ENCODE data around the gene AGO1. TPM values are rescaled to one million over a fixed set of nuclear protein-coding genes. Genes with fewer than 3 reads are reported as not detected.

AGO1 gene
- total RNA-seq, 1 donor from 2014 or later = 18.8 TPM

DNA sequence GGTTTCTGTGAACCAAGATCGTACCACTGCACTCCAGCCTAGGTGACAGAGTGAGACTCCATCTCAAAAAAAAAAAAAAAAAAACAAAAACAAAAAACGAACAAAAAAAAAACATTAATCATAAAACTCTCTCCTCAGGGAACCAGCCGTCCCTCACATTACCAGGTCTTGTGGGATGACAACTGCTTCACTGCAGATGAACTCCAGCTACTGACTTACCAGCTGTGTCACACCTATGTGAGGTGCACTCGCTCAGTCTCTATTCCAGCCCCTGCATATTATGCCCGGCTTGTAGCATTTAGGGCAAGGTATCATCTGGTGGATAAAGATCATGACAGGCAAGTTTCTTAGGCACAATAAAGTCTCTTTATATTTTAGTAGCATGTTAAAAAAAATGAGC, 32.3 kb upstream of the AGO1 start:
- intact Hi-C loops (cut with micrococcal nuclease) = no loop called here
- Histone ChIP-seq H3K27ac (replicated peaks) (peak overlapping the region; percentile 84), H3K4me1 (peaks cover 60% of the 10 kb centered on the region)

DNA sequence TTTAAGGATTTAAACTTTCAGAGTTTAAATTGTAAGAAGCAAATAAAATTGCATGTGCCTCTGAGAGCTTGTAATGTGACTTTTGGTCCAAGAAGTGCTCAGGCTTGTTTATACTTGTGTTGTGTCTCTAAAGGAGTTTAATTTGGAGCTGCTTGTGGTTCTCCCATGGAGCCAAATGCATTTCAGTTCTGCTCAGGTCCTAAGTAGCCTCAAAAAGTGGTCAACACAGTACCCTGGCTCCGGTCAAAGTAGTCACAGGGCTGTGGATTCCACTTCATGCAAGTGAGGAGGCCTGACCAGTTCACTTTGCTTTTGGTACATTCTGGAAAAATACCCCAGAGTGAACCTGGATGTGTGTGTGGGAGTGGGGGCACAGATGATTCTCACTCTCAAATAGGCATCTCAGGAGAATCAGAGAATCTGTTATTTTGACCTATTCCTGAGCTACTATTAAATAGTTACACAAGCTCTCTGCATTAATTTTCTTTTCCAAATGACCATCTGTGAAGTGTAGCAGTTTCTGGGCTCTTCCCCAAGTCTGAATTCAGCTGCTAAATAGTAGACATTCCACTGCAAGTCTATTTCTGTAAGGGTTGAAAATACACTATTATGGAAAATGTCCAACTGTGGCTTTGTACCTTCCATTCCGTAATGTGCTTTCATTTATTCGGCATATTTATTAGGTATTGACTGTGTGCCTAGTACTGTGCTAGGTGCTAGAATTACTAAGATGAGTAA, 31.7 kb upstream of the AGO1 start:
- H3K4me3 ChIP-seq = no peak overlapping the region
- no peaks in the 10 kb centered on the region for H3K9me3 ChIP-seq (replicated peaks)
- peaks cover 44% of the 10 kb centered on the region for H3K36me3 ChIP-seq
- H3K27ac ChIP-seq (replicated peaks) = peak overlapping the region; percentile 84
- no peaks in the 10 kb centered on the region for H3K27me3 ChIP-seq (ENCODE audit: low read depth)
- DNase-seq = no peak
- no peak for TF ChIP-seq CTCF (IDR thresholded peaks at IDR 0.05; ENCODE audit: borderline replicate concordance)
- H3K4me1 ChIP-seq = peaks cover 54% of the 10 kb centered on the region
- intact Hi-C loops (cut with micrococcal nuclease) = no loop called here

More for the DNA sequence above, 32.3 kb upstream of the AGO1 start:
- TF ChIP-seq CTCF (IDR thresholded peaks at IDR 0.05; ENCODE audit: borderline replicate concordance) = no peak
- no peaks in the 10 kb centered on the region for H3K9me3 ChIP-seq (replicated peaks)
- H3K4me3 ChIP-seq = no peak overlapping the region
- no peak for DNase-seq
- no peaks in the 10 kb centered on the region for H3K27me3 ChIP-seq (ENCODE audit: low read depth)
- peaks cover 42% of the 10 kb centered on the region for H3K36me3 ChIP-seq

DNA sequence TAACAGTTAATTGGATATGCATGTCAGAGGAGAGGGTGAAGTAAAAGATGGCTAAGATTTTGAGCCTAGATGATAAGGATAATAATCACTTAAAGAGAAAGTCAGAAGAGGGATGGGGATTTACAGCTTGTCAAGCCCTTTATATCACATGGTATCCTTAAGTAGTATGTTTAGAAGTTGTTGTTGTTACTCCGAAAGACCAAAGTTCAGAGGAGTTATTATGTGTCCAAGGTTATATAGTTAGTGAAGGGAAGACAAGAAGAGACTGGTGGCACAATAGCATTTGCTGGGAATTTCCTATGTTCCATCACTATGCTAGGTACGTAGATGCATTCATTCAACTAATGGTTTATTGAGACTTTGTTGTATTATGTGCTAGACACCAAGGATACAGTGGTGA, 30.8 kb upstream of the AGO1 start:
- no peaks in the 10 kb centered on the region for H3K27me3 ChIP-seq (ENCODE audit: low read depth)

DNA sequence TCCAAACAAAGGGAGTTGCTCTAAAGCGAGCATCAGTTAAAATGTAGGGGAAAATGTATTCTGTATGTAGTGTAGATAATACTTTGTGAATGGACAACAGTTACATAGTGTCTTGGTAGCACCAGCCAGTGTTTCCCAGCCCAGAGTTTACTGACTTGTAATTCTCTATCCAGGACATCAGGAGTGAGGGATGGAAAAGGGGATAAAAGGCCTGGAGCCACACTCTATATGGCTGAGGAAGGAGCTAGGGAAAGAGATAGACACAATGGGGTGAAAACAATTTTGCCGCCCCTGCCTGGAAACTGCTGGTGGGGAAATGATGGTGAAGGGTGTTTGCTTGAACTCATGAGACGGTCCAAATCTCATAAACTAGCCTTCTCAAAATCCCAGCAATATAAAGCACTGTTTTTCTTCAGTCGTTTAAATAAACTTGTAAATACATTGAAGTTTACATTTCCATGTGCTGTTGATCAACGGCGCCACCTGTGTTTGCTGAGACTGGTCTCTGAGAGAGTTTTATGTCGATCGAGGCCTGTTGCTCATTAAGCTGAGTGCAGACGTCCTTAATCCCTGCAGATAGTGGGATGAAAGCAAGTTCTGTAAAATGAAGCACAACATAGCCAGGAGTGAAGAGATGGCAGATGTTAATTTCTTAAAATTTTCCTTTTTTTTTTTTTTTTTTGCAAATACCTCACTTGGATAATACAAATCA, 27.9 kb upstream of the AGO1 start:
- Histone ChIP-seq H3K27ac (replicated peaks) (no peak overlapping the region), H3K27me3 (ENCODE audit: low read depth) (no peaks in the 10 kb centered on the region), H3K9me3 (replicated peaks) (no peaks in the 10 kb centered on the region), H3K36me3 (peaks cover 40% of the 10 kb centered on the region), H3K4me1 (peaks cover 40% of the 10 kb centered on the region), H3K4me3 (no peak overlapping the region)
- DNase-seq = no peak
- TF ChIP-seq CTCF (IDR thresholded peaks at IDR 0.05; ENCODE audit: borderline replicate concordance) = no peak
- intact Hi-C loops (cut with micrococcal nuclease) = no loop called here

More for the DNA sequence above, 30.8 kb upstream of the AGO1 start:
- Histone ChIP-seq H3K36me3 (peaks cover 44% of the 10 kb centered on the region), H3K27ac (replicated peaks) (peak overlapping the region; percentile 84), H3K9me3 (replicated peaks) (no peaks in the 10 kb centered on the region), H3K4me1 (peaks cover 56% of the 10 kb centered on the region), H3K4me3 (no peak overlapping the region)
- DNase-seq = no peak
- TF ChIP-seq CTCF (IDR thresholded peaks at IDR 0.05; ENCODE audit: borderline replicate concordance) = no peak
- intact Hi-C loops (cut with micrococcal nuclease) = no loop called here

GRCh38 chr1:35856964-35857363, 26.0 kb upstream of the AGO1 start:
- TF ChIP-seq CTCF (IDR thresholded peaks at IDR 0.05; ENCODE audit: borderline replicate concordance) = no peak
- Histone ChIP-seq H3K4me1 (peaks cover 22% of the 10 kb centered on the region), H3K27ac (replicated peaks) (no peak overlapping the region), H3K36me3 (peaks cover 33% of the 10 kb centered on the region), H3K4me3 (no peak overlapping the region), H3K27me3 (ENCODE audit: low read depth) (no peaks in the 10 kb centered on the region), H3K9me3 (replicated peaks) (no peaks in the 10 kb centered on the region)
- intact Hi-C loops (cut with micrococcal nuclease) = no loop called here
- DNase-seq = no peak

Measured in left ventricle myocardium inferior (tissue), 1 donor.